Stomach (tissue), 4 donors: ENCODE results near the gene MRPS6.

ENCODE experiments used
- CTCF ChIP-seq, 7 experiments: fragments of 450-650 bp in 4 of 7; fragments of 200-600 bp in 3 of 7; sonication (generic) in 3 of 7; IDR thresholded peaks; one replicate each; pipeline ENCODE4 v1.5.1; 2016 to 2019; ENCODE audit warnings: antibody characterized with exemption in 7 of 7, control low read depth in 2 of 7, mild to moderate bottlenecking in 1 of 7
- POLR2A ChIP-seq, 4 donors: fragments of 450-650 bp; IDR thresholded peaks; one replicate each; pipeline ENCODE4 v1.6.1; 2016; ENCODE audit warnings: antibody characterized with exemption in 4 of 4, control low read depth in 2 of 4, mild to moderate bottlenecking in 1 of 4, moderate library complexity in 1 of 4

GRCh38 chr21:34100790-34101189 lies 27.4 kb downstream of the MRPS6 start:
- no peak for TF ChIP-seq CTCF (IDR thresholded peaks at IDR 0.05)
- TF ChIP-seq POLR2A (IDR thresholded peaks at IDR 0.05): no peak
